ENCODE data around the gene ZIC1.

The ZIC1 gene

GRCh38 chr3:147383617-147384016, 25.5 kb upstream of the ZIC1 start:
- no peaks in the 10 kb centered on the region for H3K36me3 ChIP-seq (ENCODE audit: control insufficient read depth, low read depth, low read length)
- peaks cover 3% of the 10 kb centered on the region for H3K9me3 ChIP-seq (ENCODE audit: control insufficient read depth, low read depth, low read length)
- H3K4me1 ChIP-seq (ENCODE audit: control insufficient read depth, low read depth, low read length), result peaks cover 66% of the 10 kb centered on the region
- no peak overlapping the region for H3K4me3 ChIP-seq (ENCODE audit: low read length)
- peaks cover 100% of the 10 kb centered on the region for H3K27me3 ChIP-seq (ENCODE audit: control insufficient read depth, insufficient read depth, low read length)
- no peak overlapping the region for H3K27ac ChIP-seq (ENCODE audit: low read length)
- no peak overlapping the region for H3K9ac ChIP-seq (ENCODE audit: low read length)

GRCh38 chr3:147384210-147385058, 24.7 kb upstream of the ZIC1 start:
- Histone ChIP-seq H3K9me3 (ENCODE audit: control insufficient read depth, low read depth, low read length) (peaks cover 3% of the 10 kb centered on the region), H3K27me3 (ENCODE audit: control insufficient read depth, insufficient read depth, low read length) (peaks cover 100% of the 10 kb centered on the region), H3K9ac (ENCODE audit: low read length) (no peak overlapping the region), H3K36me3 (ENCODE audit: control insufficient read depth, low read depth, low read length) (no peaks in the 10 kb centered on the region), H3K4me3 (ENCODE audit: low read length) (no peak overlapping the region), H3K4me1 (ENCODE audit: control insufficient read depth, low read depth, low read length) (peaks cover 66% of the 10 kb centered on the region), H3K27ac (ENCODE audit: low read length) (no peak overlapping the region)

GRCh38 chr3:147385059-147386012, 23.8 kb upstream of the ZIC1 start:
- Histone ChIP-seq H3K36me3 (ENCODE audit: control insufficient read depth, low read depth, low read length) (no peaks in the 10 kb centered on the region), H3K4me1 (ENCODE audit: control insufficient read depth, low read depth, low read length) (peaks cover 65% of the 10 kb centered on the region), H3K9ac (ENCODE audit: low read length) (no peak overlapping the region), H3K27me3 (ENCODE audit: control insufficient read depth, insufficient read depth, low read length) (peaks cover 100% of the 10 kb centered on the region), H3K4me3 (ENCODE audit: low read length) (no peak overlapping the region), H3K27ac (ENCODE audit: low read length) (no peak overlapping the region), H3K9me3 (ENCODE audit: control insufficient read depth, low read depth, low read length) (peaks cover 3% of the 10 kb centered on the region)

- Histone ChIP-seq H3K27ac (ENCODE audit: low read length) (no peak overlapping the region), H3K36me3 (ENCODE audit: control insufficient read depth, low read depth, low read length) (no peaks in the 10 kb centered on the region), H3K4me3 (ENCODE audit: low read length) (peak overlapping the region; percentile 18), H3K4me1 (ENCODE audit: control insufficient read depth, low read depth, low read length) (peaks cover 49% of the 10 kb centered on the region), H3K9ac (ENCODE audit: low read length) (no peak overlapping the region), H3K9me3 (ENCODE audit: control insufficient read depth, low read depth, low read length) (peaks cover 3% of the 10 kb centered on the region), H3K27me3 (ENCODE audit: control insufficient read depth, insufficient read depth, low read length) (peaks cover 100% of the 10 kb centered on the region)
Observed at GRCh38 chr3:147387291-147387884, 21.8 kb upstream of the ZIC1 start.

GRCh38 chr3:147387885-147388699, 21.1 kb upstream of the ZIC1 start:
- Histone ChIP-seq H3K9me3 (ENCODE audit: control insufficient read depth, low read depth, low read length) (peaks cover 3% of the 10 kb centered on the region), H3K27ac (ENCODE audit: low read length) (no peak overlapping the region), H3K9ac (ENCODE audit: low read length) (no peak overlapping the region), H3K4me1 (ENCODE audit: control insufficient read depth, low read depth, low read length) (peaks cover 48% of the 10 kb centered on the region), H3K36me3 (ENCODE audit: control insufficient read depth, low read depth, low read length) (no peaks in the 10 kb centered on the region), H3K27me3 (ENCODE audit: control insufficient read depth, insufficient read depth, low read length) (peaks cover 100% of the 10 kb centered on the region), H3K4me3 (ENCODE audit: low read length) (peak overlapping the region; percentile 18)

- Histone ChIP-seq H3K9ac (ENCODE audit: low read length) (no peak overlapping the region), H3K4me3 (ENCODE audit: low read length) (no peak overlapping the region), H3K36me3 (ENCODE audit: control insufficient read depth, low read depth, low read length) (no peaks in the 10 kb centered on the region), H3K27ac (ENCODE audit: low read length) (no peak overlapping the region), H3K27me3 (ENCODE audit: control insufficient read depth, insufficient read depth, low read length) (peaks cover 100% of the 10 kb centered on the region), H3K9me3 (ENCODE audit: control insufficient read depth, low read depth, low read length) (peaks cover 3% of the 10 kb centered on the region), H3K4me1 (ENCODE audit: control insufficient read depth, low read depth, low read length) (peaks cover 48% of the 10 kb centered on the region)
Observed at GRCh38 chr3:147388700-147389580, 20.2 kb upstream of the ZIC1 start.

GRCh38 chr3:147389717-147390116, 19.4 kb upstream of the ZIC1 start:
- Histone ChIP-seq H3K4me3 (ENCODE audit: low read length) (no peak overlapping the region), H3K27me3 (ENCODE audit: control insufficient read depth, insufficient read depth, low read length) (peaks cover 100% of the 10 kb centered on the region), H3K9ac (ENCODE audit: low read length) (no peak overlapping the region), H3K9me3 (ENCODE audit: control insufficient read depth, low read depth, low read length) (peaks cover 3% of the 10 kb centered on the region), H3K4me1 (ENCODE audit: control insufficient read depth, low read depth, low read length) (peaks cover 50% of the 10 kb centered on the region), H3K36me3 (ENCODE audit: control insufficient read depth, low read depth, low read length) (no peaks in the 10 kb centered on the region), H3K27ac (ENCODE audit: low read length) (no peak overlapping the region)

- Histone ChIP-seq H3K27ac (ENCODE audit: low read length) (no peak overlapping the region), H3K36me3 (ENCODE audit: control insufficient read depth, low read depth, low read length) (no peaks in the 10 kb centered on the region), H3K9me3 (ENCODE audit: control insufficient read depth, low read depth, low read length) (peaks cover 3% of the 10 kb centered on the region), H3K27me3 (ENCODE audit: control insufficient read depth, insufficient read depth, low read length) (peaks cover 100% of the 10 kb centered on the region), H3K9ac (ENCODE audit: low read length) (no peak overlapping the region), H3K4me1 (ENCODE audit: control insufficient read depth, low read depth, low read length) (peaks cover 56% of the 10 kb centered on the region), H3K4me3 (ENCODE audit: low read length) (peak overlapping the region; percentile 25)
Observed at GRCh38 chr3:147390589-147391569, 18.3 kb upstream of the ZIC1 start.

- H3K4me3 ChIP-seq (ENCODE audit: low read length), result peak overlapping the region; percentile 65
- H3K4me1 ChIP-seq (ENCODE audit: control insufficient read depth, low read depth, low read length), result peaks cover 59% of the 10 kb centered on the region
- no peak overlapping the region for H3K27ac ChIP-seq (ENCODE audit: low read length)
- peak overlapping the region; percentile 25 for H3K9ac ChIP-seq (ENCODE audit: low read length)
- no peaks in the 10 kb centered on the region for H3K36me3 ChIP-seq (ENCODE audit: control insufficient read depth, low read depth, low read length)
- peaks cover 100% of the 10 kb centered on the region for H3K27me3 ChIP-seq (ENCODE audit: control insufficient read depth, insufficient read depth, low read length)
- peaks cover 3% of the 10 kb centered on the region for H3K9me3 ChIP-seq (ENCODE audit: control insufficient read depth, low read depth, low read length)
Observed at GRCh38 chr3:147391781-147392624, 17.2 kb upstream of the ZIC1 start.

Measured in iPS-18a (cell line).